ENCODE results near the gene PDE4D.
"Not testable (repeated sequence)": the region's sequence is repeated elsewhere in the genome, so short reads cannot be mapped to it uniquely, and the experiment has no call there.

The PDE4D gene

DNA sequence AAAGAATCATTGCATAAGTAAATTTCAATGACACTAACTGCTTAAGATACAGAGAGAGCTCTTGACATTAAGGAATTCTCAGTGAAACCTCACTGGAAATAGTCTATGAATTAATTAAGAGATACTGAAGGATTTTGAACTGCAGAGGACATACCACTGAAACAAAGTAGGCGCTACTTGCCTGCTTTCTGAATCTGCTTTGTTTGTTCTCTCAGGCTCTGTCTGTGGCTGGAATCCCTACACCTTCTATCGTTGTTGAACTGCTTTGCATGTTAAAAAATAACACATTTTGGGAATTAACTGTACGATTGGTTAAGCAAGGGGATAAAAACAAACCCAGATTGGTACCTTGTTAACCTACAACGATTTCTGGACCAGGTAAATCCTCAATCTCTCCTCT lies 435.2 kb downstream of the PDE4D start:
- DNase-seq, result no peak

DNA sequence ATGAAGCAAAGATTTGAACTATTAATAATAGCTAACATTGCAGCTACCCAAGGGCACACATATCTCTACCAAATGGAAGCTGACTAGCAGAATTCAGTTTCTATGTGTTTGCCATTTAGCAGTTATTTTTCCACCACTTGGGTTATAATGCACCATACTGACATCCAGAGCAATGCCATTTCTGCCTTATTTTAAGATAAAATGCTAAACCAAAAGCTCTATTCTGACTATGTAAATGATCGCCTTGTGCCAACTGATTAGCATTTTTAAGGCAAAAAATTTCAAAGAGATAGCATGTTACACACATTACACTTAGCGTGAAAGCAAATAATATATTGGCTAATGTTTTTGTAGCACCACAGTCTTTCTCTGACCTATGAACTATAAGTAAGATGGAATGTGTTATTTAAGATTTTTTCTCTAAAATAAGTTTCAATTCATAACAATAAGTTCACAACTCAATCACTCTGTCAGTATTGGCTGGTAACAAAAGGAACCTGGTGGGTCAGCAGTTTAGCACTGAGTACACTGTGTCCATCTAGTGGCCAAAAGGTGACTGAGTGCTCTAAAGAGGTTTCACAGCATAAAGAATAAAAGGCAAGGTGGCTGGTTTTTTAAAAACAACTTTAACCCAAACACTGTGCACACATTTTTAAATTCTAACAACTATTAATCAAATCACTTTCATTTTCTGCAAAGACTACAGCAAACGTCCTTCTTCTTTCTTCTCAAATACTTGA lies 443.5 kb downstream of the PDE4D start:
- DNase-seq, result no peak

DNA sequence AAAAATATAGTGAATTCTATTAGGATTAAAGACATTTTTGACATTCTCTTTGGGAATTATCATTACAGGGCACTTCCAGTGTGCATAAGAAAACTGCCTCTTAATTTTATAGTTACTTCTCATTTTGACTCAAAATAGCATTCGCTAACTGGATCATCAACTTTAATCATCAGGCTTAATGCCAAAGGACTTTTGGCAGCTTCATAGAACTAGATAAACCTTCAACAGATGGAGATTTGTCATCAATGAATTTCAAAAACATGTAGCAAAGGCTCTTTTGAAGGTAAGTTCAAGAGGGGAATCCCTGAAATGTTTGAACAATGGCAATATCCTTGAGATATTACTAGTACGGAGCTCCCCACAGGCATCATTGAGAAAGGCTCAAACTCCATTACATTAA lies 447.2 kb downstream of the PDE4D start:
- no peak for DNase-seq

DNA sequence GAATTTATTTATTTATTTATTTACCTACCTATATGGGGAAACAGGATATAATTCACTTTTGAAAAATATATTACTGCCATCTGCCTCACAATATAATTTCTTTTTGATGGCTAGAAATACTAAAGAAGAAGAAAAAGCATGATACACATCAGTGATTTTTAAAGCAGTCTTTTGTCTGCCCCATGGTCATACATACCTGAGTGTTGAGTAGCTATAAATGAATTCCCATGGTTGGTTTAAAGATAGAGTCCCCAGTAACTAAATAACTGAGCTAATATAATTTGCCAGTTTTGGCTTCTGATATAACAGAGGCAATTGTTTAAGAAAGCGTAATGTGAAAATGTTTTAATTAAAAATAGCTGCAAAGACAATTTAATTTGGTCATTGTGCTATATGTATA lies 447.8 kb downstream of the PDE4D start:
- DNase-seq, result no peak

DNA sequence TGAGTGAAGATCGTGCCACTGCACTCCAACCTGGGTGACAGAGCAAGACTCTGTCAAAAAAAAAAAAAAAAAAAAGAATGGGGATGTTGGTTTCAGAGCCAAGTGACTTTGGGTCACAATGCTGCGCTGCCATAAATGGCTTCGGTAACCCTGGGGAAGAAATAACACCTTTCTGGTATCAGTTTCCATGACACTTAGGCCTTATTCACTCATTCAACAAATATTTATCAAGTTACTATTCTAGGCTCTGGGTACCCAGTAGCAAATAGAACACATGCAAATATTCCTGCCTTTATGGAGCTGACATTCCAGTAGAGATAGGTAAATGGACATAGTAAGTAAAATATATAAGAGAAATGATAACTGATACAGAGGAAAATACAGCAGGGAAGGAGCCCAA lies 454.2 kb downstream of the PDE4D start:
- no peak for DNase-seq

DNA sequence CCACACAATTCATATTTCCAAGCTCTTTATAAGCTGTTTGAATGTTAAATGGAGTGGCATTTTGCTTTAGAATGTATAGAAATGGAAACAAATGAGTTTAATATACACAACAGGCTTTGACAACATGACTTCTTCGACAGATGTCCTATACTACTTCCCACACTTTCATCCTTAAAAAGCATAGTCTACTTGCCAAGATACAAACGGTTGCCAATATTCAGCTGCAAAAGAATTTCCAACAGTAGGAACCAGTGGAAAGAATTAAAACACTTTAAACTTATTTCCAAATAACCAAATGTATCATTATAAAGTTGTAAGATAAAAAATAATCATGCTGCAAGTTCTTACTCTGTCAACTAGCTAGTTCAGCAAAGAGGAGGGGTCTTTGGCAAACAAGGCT lies 456.4 kb downstream of the PDE4D start:
- DNase-seq, result no peak

DNA sequence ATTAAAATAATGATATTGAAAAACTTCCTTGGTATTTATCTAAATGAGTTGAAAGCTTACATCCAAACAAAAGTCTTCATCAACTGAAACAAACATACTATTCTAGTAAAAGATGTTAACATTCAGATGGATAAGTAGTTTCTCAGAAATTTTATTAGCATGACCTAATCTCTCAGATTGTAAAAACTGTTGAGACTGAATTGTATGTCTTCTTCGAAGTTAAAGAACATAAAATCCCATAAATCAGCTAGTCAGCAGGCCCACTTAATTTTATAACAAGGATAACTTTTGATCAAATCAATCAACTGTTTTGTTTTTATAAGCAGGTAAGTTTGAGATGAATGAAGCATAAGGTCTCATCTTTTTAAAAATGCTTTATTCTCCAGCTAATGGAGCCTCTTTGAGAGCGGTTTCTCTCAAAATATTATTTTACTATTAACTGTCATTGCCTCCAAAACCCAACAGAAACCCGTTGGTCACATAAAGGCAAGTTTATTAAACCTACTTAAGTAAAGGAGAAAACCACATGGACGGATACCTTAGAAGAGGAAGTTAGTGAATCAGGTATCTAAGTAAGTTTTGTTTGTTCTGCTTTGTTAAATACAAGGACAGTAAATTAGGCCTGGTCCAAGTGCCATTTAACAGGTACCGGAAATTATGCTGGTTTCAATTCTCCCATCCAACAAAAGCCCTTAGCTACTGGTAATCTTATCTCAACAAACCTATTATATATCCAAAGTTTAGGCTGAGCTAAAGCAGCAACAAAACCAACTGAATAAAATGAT lies 457.0 kb downstream of the PDE4D start:
- no peak for DNase-seq

DNA sequence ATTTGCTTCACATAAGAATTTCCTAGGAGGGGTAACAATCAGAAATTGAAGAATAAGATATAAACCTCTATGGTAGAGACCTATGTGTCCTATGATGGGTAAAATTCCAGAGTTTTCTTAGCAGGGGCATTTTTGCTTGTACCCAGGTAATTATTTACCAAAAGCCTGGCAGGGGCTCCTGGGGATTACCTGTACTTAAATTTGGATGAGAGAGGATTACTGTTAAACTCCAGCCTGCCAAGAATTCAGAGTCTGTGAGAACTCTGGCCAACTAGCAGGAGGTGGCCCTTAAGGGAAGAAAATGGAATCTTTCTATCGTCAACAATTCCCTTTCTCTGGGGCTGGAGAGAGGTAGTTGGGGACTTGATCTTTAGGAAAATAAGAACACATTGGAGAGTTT lies 460.4 kb downstream of the PDE4D start:
- DNase-seq, result no peak

DNA sequence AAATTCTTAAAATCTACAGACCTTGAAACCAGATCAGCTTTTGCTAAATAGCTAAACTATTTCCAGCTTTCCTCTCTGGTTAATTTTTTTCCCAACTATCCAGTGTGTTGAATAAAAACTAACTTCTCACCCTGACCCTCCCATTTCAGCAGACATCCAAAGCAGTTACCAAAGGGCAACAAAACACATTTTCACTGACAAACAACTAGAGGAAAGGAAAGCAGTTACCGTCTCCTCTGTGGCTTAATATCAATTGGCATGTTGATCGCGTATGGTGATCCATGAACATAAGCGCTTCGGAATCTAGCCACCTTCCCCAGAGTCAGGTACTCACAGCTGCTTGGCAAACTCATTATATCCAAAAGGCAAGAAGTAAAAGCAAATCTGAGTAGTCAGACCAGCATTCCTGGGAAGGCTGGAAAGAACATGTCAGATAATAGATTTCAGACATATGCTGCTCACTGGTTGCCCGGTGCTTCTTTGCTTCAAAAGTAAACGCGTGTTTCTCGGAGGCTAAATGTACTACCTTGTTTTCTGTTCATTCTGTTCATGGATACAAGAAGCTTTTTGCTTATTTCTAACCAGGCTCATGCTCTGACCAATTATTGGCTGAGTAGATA lies 463.4 kb downstream of the PDE4D start:
- DNase-seq, result no peak

DNA sequence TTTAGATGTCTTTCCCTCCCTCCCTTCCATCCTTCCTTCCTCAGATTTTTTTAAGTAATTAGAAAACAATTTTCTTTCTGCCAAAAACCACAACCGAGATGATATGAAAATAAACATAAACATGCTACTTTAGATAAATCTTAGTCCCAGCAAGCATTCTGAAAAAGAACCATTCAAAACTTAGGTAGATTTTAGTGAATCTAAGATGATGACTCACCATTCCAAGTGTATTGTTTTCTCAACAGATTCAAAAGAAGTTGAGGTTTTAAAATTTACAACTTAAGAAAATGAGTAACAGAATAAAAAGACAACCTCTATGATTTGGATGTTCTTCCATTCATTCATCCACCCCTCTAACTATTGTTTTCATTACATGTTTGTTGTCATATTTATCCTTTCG lies 465.1 kb downstream of the PDE4D start:
- no peak for DNase-seq

DNA sequence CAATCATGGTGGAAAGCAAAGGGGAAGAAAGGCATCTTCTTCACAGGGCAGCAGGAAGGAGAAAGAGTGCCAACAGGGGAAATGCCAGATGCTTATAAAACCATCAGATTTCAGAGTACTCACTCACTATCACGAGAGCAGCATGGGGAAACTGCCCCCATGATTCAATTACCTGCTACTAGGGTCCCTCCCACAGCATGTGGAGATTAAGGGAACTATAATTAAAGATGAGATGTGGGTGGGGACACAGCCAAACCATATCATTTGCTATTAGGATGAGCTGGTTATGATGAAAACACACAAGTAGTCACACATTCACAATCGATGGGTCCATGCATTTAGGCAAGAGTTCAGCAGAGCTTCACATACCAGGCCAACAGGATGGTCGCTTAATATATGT lies 469.0 kb downstream of the PDE4D start:
- no peak for DNase-seq

DNA sequence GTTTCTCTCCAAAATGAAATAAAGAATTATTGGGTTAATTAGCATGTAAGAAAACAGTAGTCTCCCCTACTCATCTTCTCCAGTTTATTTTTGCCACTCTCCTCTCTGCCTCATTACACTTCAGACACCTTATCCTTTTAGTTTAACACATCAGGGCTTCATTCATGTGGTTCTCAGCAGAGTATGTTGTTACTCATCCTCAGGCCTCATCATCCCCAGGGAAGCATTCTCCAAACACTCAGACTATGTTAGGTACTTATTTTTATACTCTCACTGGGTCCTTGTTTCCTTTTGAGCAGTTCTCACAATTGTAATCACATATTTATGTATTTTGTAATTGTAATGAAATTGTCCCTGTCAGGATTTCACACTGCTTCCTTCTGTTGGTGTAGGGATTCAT lies 470.5 kb downstream of the PDE4D start:
- DNase-seq, result no peak

DNA sequence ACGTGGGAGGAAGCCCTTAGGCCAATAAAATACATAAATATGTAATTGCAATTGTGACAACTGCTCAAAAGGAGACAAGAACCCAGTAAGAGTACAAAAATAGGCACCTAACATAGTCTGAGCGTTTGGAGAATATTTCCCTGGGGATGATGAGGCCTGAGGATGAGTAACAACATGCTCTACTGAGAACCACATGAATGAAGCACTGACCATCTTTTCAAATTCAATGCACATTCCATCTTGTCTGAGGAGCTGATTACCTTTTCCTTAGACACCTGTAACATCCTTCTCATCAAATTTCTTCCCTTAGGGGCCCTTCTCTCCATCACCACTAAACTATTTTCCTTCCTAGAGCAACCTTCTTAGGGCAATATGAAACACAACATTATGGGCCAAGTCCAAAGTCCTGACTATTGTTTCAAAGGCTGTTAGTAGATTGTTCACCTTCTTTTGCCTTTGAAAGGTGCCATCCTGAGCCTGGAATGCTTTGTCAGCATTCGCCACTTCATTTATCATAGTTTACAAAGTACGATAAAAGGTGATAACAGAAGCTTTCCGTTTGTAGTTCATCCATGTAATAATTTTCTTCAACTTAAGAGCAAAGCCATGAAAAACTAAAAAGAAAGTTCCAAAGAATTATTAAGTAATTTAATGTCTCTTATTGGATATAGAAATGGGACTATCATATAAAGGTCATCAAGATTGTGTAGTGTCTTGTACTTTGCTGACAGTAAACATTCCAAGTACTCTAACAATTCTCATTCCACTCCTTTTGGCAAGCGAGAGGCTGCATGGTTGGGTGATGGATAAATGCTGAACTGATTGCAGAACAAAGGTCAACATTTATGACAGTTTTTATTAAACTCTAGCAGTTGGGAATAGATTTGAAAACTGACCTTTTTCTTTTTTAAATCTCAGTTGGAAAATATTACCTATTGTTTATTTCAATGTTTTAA lies 471.3 kb downstream of the PDE4D start:
- no peak for DNase-seq

DNA sequence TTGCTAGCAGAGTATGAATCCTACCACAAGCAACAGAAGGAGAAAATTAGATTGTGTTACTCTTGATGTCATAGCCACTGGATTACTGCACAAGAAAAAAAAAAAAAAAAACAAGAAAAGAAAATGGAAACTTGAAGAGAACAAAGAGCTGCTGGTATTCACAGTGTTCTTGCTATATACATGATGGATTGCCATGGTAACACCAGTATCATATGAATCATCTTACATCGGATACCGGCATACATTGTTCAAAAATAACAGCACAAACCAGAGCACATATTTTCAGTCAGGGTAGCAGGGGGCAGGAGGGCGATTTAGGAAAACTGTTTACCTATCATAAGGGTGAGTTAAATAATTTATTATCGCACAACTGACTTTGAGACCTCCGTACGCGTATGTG lies 472.9 kb downstream of the PDE4D start:
- no peak for DNase-seq

DNA sequence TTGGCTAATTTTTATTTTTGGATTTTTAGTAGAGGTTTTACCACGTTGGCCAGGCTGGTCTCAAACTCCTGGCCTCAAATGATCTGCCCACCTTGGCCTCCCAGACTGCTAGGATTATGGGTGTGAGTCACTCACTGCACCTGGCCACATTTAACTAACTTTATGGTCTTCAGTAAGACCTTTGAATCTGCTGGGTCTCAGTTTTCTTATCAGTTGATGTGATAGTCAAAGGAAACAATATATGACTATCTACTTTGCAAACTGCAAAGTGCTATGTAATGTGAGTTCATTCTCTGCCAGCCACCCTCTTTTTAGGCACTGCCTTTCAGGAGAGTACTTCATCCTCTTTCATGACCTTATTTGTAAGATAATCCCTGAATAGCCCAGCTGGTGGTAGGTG lies 474.7 kb downstream of the PDE4D start:
- no peak for DNase-seq

DNA sequence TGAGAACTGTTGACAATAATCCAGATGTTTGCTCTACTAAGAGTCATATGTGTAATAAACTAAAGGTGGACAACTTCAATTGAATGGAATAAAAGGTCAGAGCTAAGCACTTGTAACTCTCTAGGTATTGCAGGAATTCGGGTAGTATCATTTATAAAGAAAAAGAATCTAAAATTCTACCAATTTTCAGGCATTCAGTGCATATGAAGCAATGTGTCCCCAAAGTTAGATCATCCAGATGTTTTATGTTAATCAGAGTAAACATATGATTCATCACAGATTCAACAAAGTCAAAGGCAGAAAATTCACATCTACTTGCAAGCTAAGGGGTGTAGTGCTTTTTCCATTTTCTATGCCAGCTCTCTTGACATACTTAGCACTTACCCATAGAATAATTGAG lies 477.1 kb downstream of the PDE4D start:
- DNase-seq, result no peak

DNA sequence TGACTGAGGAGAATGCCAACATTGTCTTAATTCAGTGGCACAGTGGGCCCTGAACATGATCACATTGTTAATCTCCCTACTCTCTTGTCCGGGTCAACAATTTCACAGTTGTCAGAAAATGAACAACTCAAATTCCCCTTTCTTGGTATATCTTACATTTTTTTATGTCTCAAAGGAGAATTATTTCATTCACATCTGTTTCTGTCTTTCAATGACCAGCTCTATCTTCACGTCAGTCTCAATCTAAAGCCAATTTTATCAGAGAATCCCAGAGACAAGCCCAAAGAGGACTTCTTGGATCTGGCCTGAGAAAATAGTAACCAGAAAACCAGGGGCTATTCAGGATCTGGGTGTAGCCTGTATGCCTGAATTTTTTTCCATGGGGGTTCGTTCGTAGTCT lies 477.5 kb downstream of the PDE4D start:
- DNase-seq, result no peak

DNA sequence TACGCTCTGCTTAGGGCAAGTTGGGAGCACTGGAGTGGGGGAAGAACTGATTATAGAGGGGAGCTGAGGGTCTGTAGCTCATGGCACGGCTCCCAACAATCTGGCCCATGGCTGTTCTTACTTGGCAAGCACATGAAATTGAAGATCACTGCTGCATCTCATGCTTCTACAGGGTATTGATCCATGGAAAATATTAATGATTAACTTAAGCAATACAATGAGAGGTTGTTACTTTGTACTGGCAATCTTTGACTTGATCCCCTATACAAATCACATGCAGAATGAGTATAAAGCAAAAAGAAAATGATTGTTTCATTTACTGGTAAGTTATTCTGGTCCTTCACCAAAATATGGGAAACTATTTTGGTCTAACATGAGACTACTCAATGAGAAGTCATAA lies 481.1 kb downstream of the PDE4D start:
- no peak for DNase-seq

DNA sequence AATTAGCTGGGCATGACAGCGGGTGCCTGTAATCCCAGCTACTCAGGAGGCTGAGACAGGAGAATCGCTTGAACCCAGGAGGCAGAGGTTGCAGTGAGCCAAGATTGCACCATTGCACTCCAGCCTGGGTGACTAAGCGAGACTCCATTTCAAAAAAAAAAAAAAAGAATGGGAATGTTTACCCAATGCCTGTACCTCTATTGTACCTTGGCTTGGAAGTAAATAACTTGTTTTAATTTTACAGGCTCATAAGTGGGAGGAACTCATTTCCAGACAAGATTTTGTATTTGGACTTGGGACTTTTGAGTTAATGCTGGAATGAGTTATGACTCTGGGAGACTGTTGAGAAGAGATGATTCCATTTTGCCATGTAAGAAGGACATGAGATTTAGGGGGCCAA lies 484.5 kb downstream of the PDE4D start:
- not testable (repeated sequence) for DNase-seq

DNA sequence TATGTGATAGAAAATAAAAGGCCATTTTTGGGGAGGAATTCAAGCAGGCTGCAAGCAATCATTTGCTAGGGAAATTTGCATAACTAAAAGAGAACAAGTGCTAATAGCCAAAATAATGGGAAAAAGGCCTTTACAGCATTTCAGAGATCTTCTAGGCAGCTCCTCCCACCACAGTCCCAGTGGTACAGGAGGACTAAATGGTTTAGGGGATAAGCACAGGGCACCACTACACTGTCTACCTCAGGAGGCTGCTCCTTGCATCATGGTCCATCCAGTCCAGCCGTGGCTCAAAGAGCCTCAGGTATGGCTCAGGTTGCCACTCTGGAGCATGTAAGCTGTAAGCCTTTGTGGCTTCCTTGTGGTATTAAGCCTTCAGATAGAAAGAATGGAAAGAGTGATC lies 485.6 kb downstream of the PDE4D start:
- no peak for DNase-seq

DNA sequence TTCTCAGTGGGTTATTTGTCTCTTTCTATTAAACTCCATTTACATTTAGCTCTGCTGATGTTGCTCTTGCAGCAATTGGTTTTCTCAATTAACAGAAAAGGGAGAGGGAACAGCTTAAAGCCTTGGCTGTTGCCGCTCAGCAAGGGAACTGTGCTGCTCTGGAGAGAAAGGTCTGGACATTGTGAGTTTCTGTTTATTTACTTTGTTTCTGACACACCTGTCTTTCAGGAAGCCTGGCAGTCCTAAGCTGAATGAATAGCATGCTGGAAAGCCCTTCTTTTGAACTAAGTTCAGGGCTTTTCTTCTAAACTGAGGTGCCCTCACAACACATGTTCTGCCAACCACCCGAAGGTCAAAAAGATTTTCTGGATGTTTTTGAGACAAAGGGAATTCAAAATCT lies 491.9 kb downstream of the PDE4D start:
- DNase-seq, result no peak

DNA sequence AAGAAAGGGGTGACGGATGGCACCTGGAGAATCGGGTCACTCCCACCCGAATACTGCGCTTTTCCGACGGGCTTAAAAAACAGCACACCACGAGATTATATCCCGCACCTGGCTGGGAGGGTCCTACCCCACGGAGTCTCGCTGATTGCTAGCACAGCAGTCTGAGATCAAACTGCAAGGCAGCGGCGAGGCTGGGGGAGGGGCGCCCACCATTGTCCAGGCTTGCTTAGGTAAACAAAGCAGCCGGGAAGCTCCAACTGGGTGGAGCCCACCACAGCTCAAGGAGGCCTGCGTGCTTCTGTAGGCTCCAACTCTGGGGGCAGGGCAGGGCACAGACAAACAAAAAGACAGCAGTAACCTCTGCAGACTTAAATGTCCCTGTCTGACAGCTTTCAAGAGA lies 498.6 kb downstream of the PDE4D start:
- DNase-seq, result not testable (repeated sequence)

All from effector CD4-positive, alpha-beta T cell (primary cell).